Thyroid gland (tissue), 4 donors: ENCODE data around the gene CLK3. TPM values are rescaled to one million over a fixed set of nuclear protein-coding genes. Genes with fewer than 3 reads are reported as not detected.

ENCODE experiments used
- DNase-seq, 2 donors: peaks; one replicate each; pipeline ENCODE4 v3.0.0-alpha.2; 2019
- H3K27ac ChIP-seq, 3 donors: fragments of 200-600 bp; sonication (generic); 1 replicate in 2 of 3; 2 replicates in 1 of 3; pipeline ENCODE4 v1.5.1; 2016 to 2019; ENCODE audit warnings: mild to moderate bottlenecking in 1 of 3, moderate library complexity in 1 of 3
- H3K27me3 ChIP-seq: fragments of 200-600 bp; sonication (generic); one replicate; pipeline ENCODE4 v1.5.1; 2019
- H3K36me3 ChIP-seq, 2 donors: fragments of 200-600 bp; sonication (generic); one replicate each; pipeline ENCODE4 v1.5.1; 2016 to 2019
- H3K4me1 ChIP-seq, 2 donors: fragments of 200-600 bp; sonication (generic); one replicate each; pipeline ENCODE4 v1.5.1; 2017 to 2019
- H3K4me3 ChIP-seq, 3 donors: fragments of 200-600 bp; sonication (generic); replicated peaks in 1 of 3; 1 replicate in 2 of 3; 2 replicates in 1 of 3; pipeline ENCODE4 v1.5.1; 2016; ENCODE audit warnings: mild to moderate bottlenecking in 1 of 3
- H3K9me3 ChIP-seq: fragments of 200-600 bp; sonication (generic); one replicate; pipeline ENCODE4 v1.5.1; 2017
- POLR2A ChIP-seq, 2 donors: fragments of 450-650 bp; IDR thresholded peaks; one replicate each; pipeline ENCODE4 v1.6.1; 2017; ENCODE audit warnings: antibody characterized with exemption in 2 of 2, mild to moderate bottlenecking in 2 of 2, moderate library complexity in 1 of 2
- WGBS, 2 donors: methylation state at CpG; one replicate each; pipeline ENCODE4 v1.1.5; 2017; 5-methylcytosine and 5-hydroxymethylcytosine counted together
- intact Hi-C: fragments of 100-400 bp; cut with DNase I; formaldehyde crosslinking; loops from one replicate; pipeline ENCODE4 v1.15.1; 2023
- total RNA-seq, 4 donors: library from RNA; depleted of rRNA; stranded (reverse); fragments of >200 nt; gene quantifications; one replicate each; pipeline ENCODE4 v1.2.3, GENCODE V29; 2016
- TF ChIP-seq, protein P1 (sequence below), 6 experiments: fragments of 200-600 bp in 3 of 6; fragments of 450-650 bp in 3 of 6; sonication (generic) in 3 of 6; IDR thresholded peaks; one replicate each; pipeline ENCODE4 v1.5.1; 2016 to 2019; ENCODE audit warnings: antibody characterized with exemption in 6 of 6, mild to moderate bottlenecking in 2 of 6, inconsistent platforms in 1 of 6, moderate library complexity in 1 of 6

Gene CLK3
- total RNA-seq, 4 donors from 2014 or later, result 91.9 to 156 (median 120) TPM

DNA sequence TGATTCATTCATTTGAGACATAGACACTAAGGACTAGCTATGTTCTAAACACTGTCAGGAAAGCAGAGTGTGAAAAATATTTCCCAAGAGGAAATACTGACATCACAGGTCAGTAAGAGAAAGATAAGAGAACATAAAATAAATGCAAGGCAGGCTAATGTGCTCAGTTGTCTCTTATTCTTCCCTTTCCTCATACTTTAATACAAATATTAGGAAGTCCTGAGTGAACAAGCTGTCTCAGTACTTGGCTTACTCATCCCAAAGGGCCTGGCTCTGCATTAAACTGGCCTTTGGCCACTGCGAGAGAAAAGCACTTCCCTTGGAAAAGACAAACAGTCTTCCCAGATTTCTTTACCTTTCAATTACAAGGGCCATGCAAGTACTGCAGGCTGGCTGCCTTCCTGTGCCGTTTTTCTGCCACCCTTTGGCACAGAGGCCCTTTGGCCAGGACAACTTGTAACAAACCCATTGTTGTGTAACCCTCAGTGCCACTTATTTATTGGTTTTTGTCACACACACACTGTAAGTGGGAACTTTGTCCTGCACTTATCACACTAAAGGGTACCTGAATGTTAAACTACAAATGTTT lies 48.5 kb downstream of the CLK3 start:
- Histone ChIP-seq H3K27me3 (no peaks in the 10 kb centered on the region), H3K4me3 (no peak overlapping the region), H3K9me3 (no peaks in the 10 kb centered on the region), H3K4me1 (peaks cover 29 to 33% of the 10 kb centered on the region in 2 donors), H3K36me3 (no peaks in the 10 kb centered on the region), H3K27ac (peak overlapping the region; percentile 51 to 78 (median 65))
- intact Hi-C loops, result no loop called here
- DNase-seq, result peak; percentile 86
- 4 to 9% methylated on average over 2 of the region's 2 CpGs for WGBS, 2 donors
- TF ChIP-seq, protein P1, sequence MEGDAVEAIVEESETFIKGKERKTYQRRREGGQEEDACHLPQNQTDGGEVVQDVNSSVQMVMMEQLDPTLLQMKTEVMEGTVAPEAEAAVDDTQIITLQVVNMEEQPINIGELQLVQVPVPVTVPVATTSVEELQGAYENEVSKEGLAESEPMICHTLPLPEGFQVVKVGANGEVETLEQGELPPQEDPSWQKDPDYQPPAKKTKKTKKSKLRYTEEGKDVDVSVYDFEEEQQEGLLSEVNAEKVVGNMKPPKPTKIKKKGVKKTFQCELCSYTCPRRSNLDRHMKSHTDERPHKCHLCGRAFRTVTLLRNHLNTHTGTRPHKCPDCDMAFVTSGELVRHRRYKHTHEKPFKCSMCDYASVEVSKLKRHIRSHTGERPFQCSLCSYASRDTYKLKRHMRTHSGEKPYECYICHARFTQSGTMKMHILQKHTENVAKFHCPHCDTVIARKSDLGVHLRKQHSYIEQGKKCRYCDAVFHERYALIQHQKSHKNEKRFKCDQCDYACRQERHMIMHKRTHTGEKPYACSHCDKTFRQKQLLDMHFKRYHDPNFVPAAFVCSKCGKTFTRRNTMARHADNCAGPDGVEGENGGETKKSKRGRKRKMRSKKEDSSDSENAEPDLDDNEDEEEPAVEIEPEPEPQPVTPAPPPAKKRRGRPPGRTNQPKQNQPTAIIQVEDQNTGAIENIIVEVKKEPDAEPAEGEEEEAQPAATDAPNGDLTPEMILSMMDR (IDR thresholded peaks at IDR 0.05), result no peak
- TF ChIP-seq POLR2A (IDR thresholded peaks at IDR 0.05), result no peak

DNA sequence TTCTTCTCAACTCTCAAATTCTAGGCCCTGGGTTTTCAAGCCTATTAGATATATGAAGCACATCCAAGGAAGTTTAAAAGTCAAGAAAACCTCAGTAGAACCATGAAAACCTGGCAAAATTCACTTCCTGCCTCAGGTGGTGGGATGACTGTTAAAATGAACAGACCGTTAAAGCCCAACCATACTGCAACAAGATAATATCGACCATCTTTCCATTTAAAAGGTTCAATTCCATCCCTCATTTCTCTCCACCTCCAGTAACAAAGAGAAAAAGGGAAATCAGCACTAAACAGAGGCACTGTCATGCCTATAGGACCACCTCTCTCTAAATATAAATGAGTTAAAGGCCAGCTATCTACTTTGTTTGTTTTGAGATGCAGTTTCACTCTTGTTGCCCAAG lies 49.0 kb downstream of the CLK3 start:
- intact Hi-C loops, result no loop called here
- Histone ChIP-seq H3K9me3 (no peaks in the 10 kb centered on the region), H3K36me3 (no peaks in the 10 kb centered on the region), H3K4me3 (no peak overlapping the region), H3K27me3 (no peaks in the 10 kb centered on the region), H3K4me1 (peaks cover 29 to 33% of the 10 kb centered on the region in 2 donors), H3K27ac (peak overlapping the region; percentile 51 to 78 (median 65))
- TF ChIP-seq, protein P1 (IDR thresholded peaks at IDR 0.05), result no peak
- no peak for TF ChIP-seq POLR2A (IDR thresholded peaks at IDR 0.05)
- 70 to 89% methylated on average over 2 of the region's 2 CpGs for WGBS, 2 donors
- no peak for DNase-seq

- Histone ChIP-seq H3K4me1 (peaks cover 22 to 24% of the 10 kb centered on the region in 2 donors), H3K36me3 (peaks cover 14 to 20% of the 10 kb centered on the region in 2 donors), H3K9me3 (no peaks in the 10 kb centered on the region), H3K27me3 (no peaks in the 10 kb centered on the region), H3K4me3 (no peak overlapping the region), H3K27ac (no peak overlapping the region)
- intact Hi-C loops, result no loop called here
- 95 to 96% methylated on average over 1 of the region's 1 CpG for WGBS, 2 donors
- TF ChIP-seq, protein P1 (IDR thresholded peaks at IDR 0.05), result no peak
- TF ChIP-seq POLR2A (IDR thresholded peaks at IDR 0.05), result no peak
- DNase-seq, result no peak
These were observed 52.3 kb downstream of the CLK3 start for GRCh38 chr15:74667975-74668374.

DNA sequence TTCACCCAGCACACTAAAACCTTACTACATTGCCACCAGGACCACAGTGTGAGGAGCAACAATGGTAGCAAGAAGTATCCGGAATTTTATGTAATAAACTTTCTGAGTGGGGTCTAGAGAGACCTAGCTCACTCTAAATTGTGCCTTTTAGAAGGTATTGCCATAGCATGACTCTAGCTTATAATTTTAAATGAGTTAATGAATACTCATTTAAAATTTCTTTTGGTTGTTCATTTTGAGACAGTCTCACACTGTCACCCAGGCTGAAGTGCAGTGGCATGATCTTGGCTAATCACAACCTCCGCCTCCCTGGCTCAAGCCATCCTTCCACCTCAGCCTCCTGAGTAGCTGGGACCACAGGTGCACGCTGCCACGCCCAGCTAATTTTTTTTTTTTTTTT lies 54.0 kb downstream of the CLK3 start:
- no peak for DNase-seq
- 86 to 96% methylated on average over 4 of the region's 4 CpGs for WGBS, 2 donors
- peaks cover 24 to 28% of the 10 kb centered on the region in 2 donors for H3K36me3 ChIP-seq
- H3K9me3 ChIP-seq, result no peaks in the 10 kb centered on the region
- intact Hi-C loops, result no loop called here
- H3K27ac ChIP-seq, result no peak overlapping the region
- no peak overlapping the region for H3K4me3 ChIP-seq
- H3K27me3 ChIP-seq, result no peaks in the 10 kb centered on the region
- peaks cover 6 to 9% of the 10 kb centered on the region in 2 donors for H3K4me1 ChIP-seq
- TF ChIP-seq, protein P1 (IDR thresholded peaks at IDR 0.05), result no peak
- TF ChIP-seq POLR2A (IDR thresholded peaks at IDR 0.05), result no peak

- Histone ChIP-seq H3K27ac (peak overlapping the region in 1 of 3 donors; percentile 24), H3K4me1 (no peaks in the 10 kb centered on the region), H3K4me3 (no peak overlapping the region), H3K36me3 (peaks cover 24 to 28% of the 10 kb centered on the region in 2 donors), H3K9me3 (no peaks in the 10 kb centered on the region), H3K27me3 (no peaks in the 10 kb centered on the region)
- no peak for DNase-seq
- 74 to 82% methylated on average over 3 of the region's 3 CpGs for WGBS, 2 donors
- TF ChIP-seq POLR2A (IDR thresholded peaks at IDR 0.05), result no peak
- TF ChIP-seq, protein P1 (IDR thresholded peaks at IDR 0.05), result no peak
- intact Hi-C loops, result no loop called here
These were observed 58.5 kb downstream of the CLK3 start for GRCh38 chr15:74674161-74674560.
